NCI-H2081 treated with DMSO at 0.1 percent for 48 hours (cell line): ENCODE results near the gene COX7A2L.
"Not testable (repeated sequence)": the region's sequence is repeated elsewhere in the genome, so short reads cannot be mapped to it uniquely, and the experiment has no call there.

Experiments used
- DNase-seq: peaks from one replicate; lab custom pipeline; 2025; lab: John Stamatoyannopoulos, UW

The COX7A2L gene

GRCh38 chr2:42360890-42361727 lies at the start of gene COX7A2L:
COX7A2L (minus strand) TSS chr2:42361217; CDS start chr2:42361161, 56 bp downstream.
- peak; percentile 93 for DNase-seq

GRCh38 chr2:42408009-42408408 lies 47.0 kb upstream of the COX7A2L start:
- no peak for DNase-seq

- DNase-seq, result no peak
Measured at GRCh38 chr2:42407476-42407875, 46.5 kb upstream of the COX7A2L start.

- no peak for DNase-seq
Measured at GRCh38 chr2:42404676-42405075, 43.7 kb upstream of the COX7A2L start.

- no peak for DNase-seq
Measured at GRCh38 chr2:42401773-42402172, 40.8 kb upstream of the COX7A2L start.

- DNase-seq, result not testable (repeated sequence)
Measured at GRCh38 chr2:42398052-42398451, 37.0 kb upstream of the COX7A2L start.

- not testable (repeated sequence) for DNase-seq
Measured at GRCh38 chr2:42393320-42393719, 32.3 kb upstream of the COX7A2L start.

GRCh38 chr2:42392191-42392590 lies 31.2 kb upstream of the COX7A2L start:
- DNase-seq, result no peak

- no peak for DNase-seq
Measured at GRCh38 chr2:42390401-42390969, 29.5 kb upstream of the COX7A2L start.

- DNase-seq, result no peak
Measured at GRCh38 chr2:42386682-42387081, 25.7 kb upstream of the COX7A2L start.

- DNase-seq, result no peak
Measured at GRCh38 chr2:42385225-42385624, 24.2 kb upstream of the COX7A2L start.

GRCh38 chr2:42383855-42384530 lies 23.0 kb upstream of the COX7A2L start:
- DNase-seq, result no peak

- DNase-seq, result no peak
Measured at GRCh38 chr2:42382144-42382543, 21.1 kb upstream of the COX7A2L start.

- DNase-seq, result not testable (repeated sequence)
Measured at GRCh38 chr2:42380026-42380425, 19.0 kb upstream of the COX7A2L start.

- no peak for DNase-seq
Measured at GRCh38 chr2:42378415-42378814, 17.4 kb upstream of the COX7A2L start.

- DNase-seq, result no peak
Measured at GRCh38 chr2:42376758-42377157, 15.7 kb upstream of the COX7A2L start.

- DNase-seq, result no peak
Measured at GRCh38 chr2:42372474-42373200, 11.6 kb upstream of the COX7A2L start.

GRCh38 chr2:42371611-42372473 lies 10.8 kb upstream of the COX7A2L start:
- peak; percentile 32 for DNase-seq

- no peak for DNase-seq
Measured at GRCh38 chr2:42369532-42370229, 8.7 kb upstream of the COX7A2L start.

GRCh38 chr2:42368817-42369531 lies 8.0 kb upstream of the COX7A2L start:
- peak; percentile 66 for DNase-seq
